ENCODE measurements around the gene TRIM72. TPM values are rescaled to one million over a fixed set of nuclear protein-coding genes. Genes with fewer than 3 reads are reported as not detected.

The TRIM72 gene
- total RNA-seq, 1 donor from 2014 or later: 0.06 TPM

DNA sequence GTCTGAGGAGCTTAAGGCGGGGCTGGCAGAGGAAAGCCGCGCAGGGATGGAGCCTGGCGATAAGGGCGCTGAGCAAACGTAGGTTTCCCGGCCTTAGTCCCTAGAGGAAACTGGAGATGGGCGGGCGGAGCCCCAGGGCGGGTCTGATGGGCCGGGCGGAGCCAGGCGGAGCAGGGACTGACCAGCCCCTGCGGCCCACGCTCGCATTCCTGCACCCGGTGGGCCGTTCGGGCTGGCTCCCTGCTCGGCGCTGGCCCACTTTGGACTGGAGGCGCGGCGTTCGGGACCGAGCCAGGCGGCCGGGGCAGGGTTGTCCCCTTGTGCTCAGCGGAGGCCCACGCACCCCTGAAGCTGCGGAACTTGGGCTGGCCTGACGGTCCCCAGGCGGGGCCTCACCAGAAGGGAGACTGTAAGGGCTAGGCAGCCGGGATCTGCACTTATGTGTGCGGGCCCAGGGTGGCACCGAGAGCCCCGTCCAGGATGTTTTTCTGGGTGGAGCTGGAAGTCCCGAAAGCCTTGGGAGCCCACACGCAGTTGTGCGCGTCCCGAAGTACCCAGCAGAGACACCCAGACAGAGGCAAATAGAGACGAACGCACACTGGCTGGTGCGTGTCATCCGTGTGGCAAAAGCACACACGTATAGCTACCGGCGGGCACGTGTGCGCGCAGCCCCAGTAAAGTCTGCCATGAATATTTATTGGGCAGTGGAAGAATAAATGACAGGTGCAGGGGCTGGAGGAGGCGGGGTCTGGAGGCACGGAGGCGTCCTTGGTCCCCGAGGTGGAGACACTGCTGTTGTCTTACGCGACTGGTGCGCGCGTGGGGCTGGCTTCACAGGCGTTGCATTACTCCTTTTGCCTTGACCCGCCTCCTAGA lies 1.6 kb downstream of the TRIM72 start:
- TF ChIP-seq, protein P1, sequence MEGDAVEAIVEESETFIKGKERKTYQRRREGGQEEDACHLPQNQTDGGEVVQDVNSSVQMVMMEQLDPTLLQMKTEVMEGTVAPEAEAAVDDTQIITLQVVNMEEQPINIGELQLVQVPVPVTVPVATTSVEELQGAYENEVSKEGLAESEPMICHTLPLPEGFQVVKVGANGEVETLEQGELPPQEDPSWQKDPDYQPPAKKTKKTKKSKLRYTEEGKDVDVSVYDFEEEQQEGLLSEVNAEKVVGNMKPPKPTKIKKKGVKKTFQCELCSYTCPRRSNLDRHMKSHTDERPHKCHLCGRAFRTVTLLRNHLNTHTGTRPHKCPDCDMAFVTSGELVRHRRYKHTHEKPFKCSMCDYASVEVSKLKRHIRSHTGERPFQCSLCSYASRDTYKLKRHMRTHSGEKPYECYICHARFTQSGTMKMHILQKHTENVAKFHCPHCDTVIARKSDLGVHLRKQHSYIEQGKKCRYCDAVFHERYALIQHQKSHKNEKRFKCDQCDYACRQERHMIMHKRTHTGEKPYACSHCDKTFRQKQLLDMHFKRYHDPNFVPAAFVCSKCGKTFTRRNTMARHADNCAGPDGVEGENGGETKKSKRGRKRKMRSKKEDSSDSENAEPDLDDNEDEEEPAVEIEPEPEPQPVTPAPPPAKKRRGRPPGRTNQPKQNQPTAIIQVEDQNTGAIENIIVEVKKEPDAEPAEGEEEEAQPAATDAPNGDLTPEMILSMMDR (IDR thresholded peaks at IDR 0.05): no peak
- H3K9me3 ChIP-seq: no peaks in the 10 kb centered on the region
- peaks cover 28% of the 10 kb centered on the region for H3K4me1 ChIP-seq
- H3K27me3 ChIP-seq (ENCODE audit: low read depth): peaks cover 49% of the 10 kb centered on the region
- H3K4me3 ChIP-seq: peak overlapping the region; percentile 64
- H3K27ac ChIP-seq: no peak overlapping the region
- H3K36me3 ChIP-seq: no peaks in the 10 kb centered on the region
- intact Hi-C loops (cut with DNase I): no loop called here
- peak; percentile 90 to 93 for ATAC-seq
- DNase-seq: peak; percentile 79

- Histone ChIP-seq H3K4me3 (peak within 1 kb of the TSS; percentile 64), H3K27ac (no peak within 1 kb of the TSS), H3K27me3 (ENCODE audit: low read depth) (peaks cover 53% of the 10 kb centered on the region), H3K36me3 (no peaks in the 10 kb centered on the region), H3K9me3 (no peaks in the 10 kb centered on the region), H3K4me1 (peaks cover 28% of the 10 kb centered on the region)
- ATAC-seq (peak; percentile 9 to 33), DNase-seq (peak; percentile 62)
- TF ChIP-seq, protein P1 (IDR thresholded peaks at IDR 0.05): no peak
- intact Hi-C loops (cut with DNase I): no loop called here
Measured at GRCh38 chr16:31216422-31217135, 2.7 kb downstream of the TRIM72 start, which contains the start of gene PYDC1. TSS of gene PYDC1 (minus strand) at chr16:31217135. CDS start at chr16:31217028, 107 bp downstream.

DNA sequence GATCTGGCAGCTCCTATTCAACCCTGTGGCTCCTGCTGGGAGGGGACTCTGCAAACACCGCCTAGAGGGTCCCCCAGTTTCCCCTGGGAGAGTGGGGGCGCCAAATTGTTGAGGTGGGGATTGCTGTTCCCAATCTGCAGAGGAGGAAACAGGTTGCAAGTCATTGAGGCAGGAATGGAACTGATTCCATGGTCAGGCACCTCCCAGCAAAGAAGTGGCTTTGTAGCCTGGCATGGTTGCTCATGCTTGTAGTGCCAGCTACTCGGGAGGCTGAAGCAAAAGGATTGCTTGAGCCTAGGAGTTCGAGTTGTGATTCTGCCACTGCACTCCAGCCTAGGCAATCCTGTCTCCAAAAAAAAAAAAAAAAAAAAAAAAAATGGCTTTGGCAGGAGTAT lies 3.2 kb downstream of the TRIM72 start:
- ATAC-seq (no peak), DNase-seq (no peak)
- Histone ChIP-seq H3K27ac (no peak overlapping the region), H3K9me3 (no peaks in the 10 kb centered on the region), H3K27me3 (ENCODE audit: low read depth) (peaks cover 53% of the 10 kb centered on the region), H3K36me3 (no peaks in the 10 kb centered on the region), H3K4me1 (peaks cover 28% of the 10 kb centered on the region), H3K4me3 (peak overlapping the region; percentile 64)
- TF ChIP-seq, protein P1 (IDR thresholded peaks at IDR 0.05): no peak
- intact Hi-C loops (cut with DNase I): no loop called here

DNA sequence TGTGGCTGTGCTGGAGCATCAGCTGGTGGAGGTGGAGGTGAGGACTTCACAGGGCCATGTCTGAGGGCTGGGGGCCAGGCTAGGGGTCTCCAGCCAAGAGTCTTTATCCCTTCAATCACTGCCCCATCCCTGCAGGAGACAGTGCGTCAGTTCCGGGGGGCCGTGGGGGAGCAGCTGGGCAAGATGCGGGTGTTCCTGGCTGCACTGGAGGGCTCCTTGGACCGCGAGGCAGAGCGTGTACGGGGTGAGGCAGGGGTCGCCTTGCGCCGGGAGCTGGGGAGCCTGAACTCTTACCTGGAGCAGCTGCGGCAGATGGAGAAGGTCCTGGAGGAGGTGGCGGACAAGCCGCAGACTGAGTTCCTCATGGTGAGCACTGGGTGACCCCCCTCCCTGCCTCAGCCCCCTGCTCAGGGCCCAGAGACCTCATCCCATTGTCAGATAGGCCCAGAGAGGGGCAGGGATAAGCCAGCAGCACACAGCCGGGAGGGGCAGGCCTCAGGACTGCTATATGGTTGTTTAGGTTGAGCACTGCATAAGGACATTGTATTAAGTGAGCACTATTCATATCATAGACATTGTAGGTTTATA lies 5.3 kb downstream of the TRIM72 start:
- no peak for DNase-seq
- peaks cover 28% of the 10 kb centered on the region for H3K4me1 ChIP-seq
- intact Hi-C loops (cut with DNase I): no loop called here
- no peak overlapping the region for H3K4me3 ChIP-seq
- TF ChIP-seq, protein P1 (IDR thresholded peaks at IDR 0.05): no peak
- H3K36me3 ChIP-seq: no peaks in the 10 kb centered on the region
- H3K9me3 ChIP-seq: no peaks in the 10 kb centered on the region
- peaks cover 47% of the 10 kb centered on the region for H3K27me3 ChIP-seq (ENCODE audit: low read depth)
- H3K27ac ChIP-seq: no peak overlapping the region
- ATAC-seq: no peak

DNA sequence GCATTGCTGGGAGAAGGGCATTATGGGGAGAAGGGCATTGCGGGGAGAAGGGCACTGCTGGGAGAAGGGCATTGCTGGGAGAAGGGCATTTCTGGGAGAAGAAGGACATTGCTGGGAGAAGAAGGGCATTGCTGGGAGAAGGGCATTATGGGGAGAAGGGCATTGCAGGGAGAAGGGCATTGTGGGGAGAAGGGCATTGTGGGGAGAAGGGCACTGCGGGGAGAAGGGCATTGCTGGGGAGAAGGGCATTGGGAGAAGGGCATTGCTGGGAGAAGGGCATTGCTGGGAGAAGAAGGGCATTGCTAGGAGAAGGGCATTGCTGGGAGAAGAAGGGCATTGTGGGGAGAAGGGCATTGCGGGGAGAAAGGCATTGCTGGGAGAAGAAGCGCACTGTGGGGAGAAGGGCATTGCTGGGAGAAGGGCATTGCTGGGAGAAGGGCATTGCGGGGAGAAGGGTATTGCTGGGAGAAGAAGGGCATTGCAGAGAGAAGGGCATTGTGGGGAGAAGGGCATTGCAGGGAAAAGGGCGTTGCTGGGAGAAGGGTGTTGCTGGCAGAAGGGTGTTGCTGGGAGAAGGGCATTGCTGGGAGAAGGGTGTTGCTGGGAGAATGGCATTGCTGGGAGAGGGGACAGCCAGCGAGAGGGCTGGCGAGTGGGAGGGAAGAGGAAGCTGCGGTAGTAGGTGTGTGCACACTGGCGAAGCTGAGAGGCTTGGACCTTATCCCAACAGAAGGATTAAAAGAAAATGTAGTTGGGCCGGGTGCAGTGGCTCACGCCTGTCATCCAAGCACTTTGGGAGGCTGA lies 7.6 kb downstream of the TRIM72 start:
- no peak for ATAC-seq
- TF ChIP-seq, protein P1 (IDR thresholded peaks at IDR 0.05): no peak
- H3K4me1 ChIP-seq: peaks cover 6% of the 10 kb centered on the region

More for the DNA sequence above, 7.6 kb downstream of the TRIM72 start:
- Histone ChIP-seq H3K4me3 (no peak overlapping the region), H3K27me3 (ENCODE audit: low read depth) (peaks cover 27% of the 10 kb centered on the region), H3K27ac (no peak overlapping the region), H3K9me3 (no peaks in the 10 kb centered on the region), H3K36me3 (no peaks in the 10 kb centered on the region)
- no peak for DNase-seq
- intact Hi-C loops (cut with DNase I): no loop called here

Data from lower lobe of right lung (tissue), 2 donors.